H9 (cell line): ENCODE measurements around the gene RNU6-9. TPM values are rescaled to one million over a fixed set of nuclear protein-coding genes. Genes with fewer than 3 reads are reported as not detected.

Source experiments
- DNase-seq: peaks from one replicate; pipeline ENCODE4 v3.0.0-alpha.2; 2017
- H2AFZ ChIP-seq: one replicate; pipeline ENCODE4 v1.6.1; 2013; ENCODE audit warnings: mild to moderate bottlenecking, low read length, control low read depth, moderate library complexity
- H2AK5ac ChIP-seq: 2 replicates; pipeline ENCODE4 v1.6.1; 2013; ENCODE audit warnings: low read length, control low read depth, mixed read lengths; ENCODE audit not compliant: insufficient read length
- H2BK120ac ChIP-seq: one replicate; pipeline ENCODE4 v1.6.1; 2013; ENCODE audit warnings: low read depth, mild to moderate bottlenecking, low read length, control low read depth, inconsistent platforms; ENCODE audit not compliant: poor library complexity, severe bottlenecking
- H2BK12ac ChIP-seq: 2 replicates; pipeline ENCODE4 v1.6.1; 2013; ENCODE audit warnings: low read length, control low read depth, mixed read lengths, low read depth; ENCODE audit not compliant: insufficient read length
- H2BK15ac ChIP-seq: 2 replicates; pipeline ENCODE4 v1.6.1; 2013; ENCODE audit warnings: low read depth, low read length, control low read depth
- H2BK20ac ChIP-seq: one replicate; pipeline ENCODE4 v1.6.1; 2013; ENCODE audit warnings: low read depth, mild to moderate bottlenecking, low read length, control low read depth, inconsistent platforms; ENCODE audit not compliant: poor library complexity, severe bottlenecking
- H2BK5ac ChIP-seq: 2 replicates; pipeline ENCODE4 v1.6.1; 2013; ENCODE audit warnings: low read length, control low read depth, mixed read lengths; ENCODE audit not compliant: insufficient read length
- H3K14ac ChIP-seq: 2 replicates; pipeline ENCODE4 v1.6.1; 2013; ENCODE audit warnings: low read length, control low read depth; ENCODE audit not compliant: insufficient read depth
- H3K18ac ChIP-seq: 2 replicates; pipeline ENCODE4 v1.6.1; 2013; ENCODE audit warnings: low read depth, mild to moderate bottlenecking, mixed read lengths, low read length, control low read depth; ENCODE audit not compliant: insufficient read length
- H3K23ac ChIP-seq: 2 replicates; pipeline ENCODE4 v1.6.1; 2013; ENCODE audit warnings: low read length, control low read depth, mixed read lengths, low read depth; ENCODE audit not compliant: insufficient read length
- H3K23me2 ChIP-seq: 2 replicates; pipeline ENCODE4 v1.6.1; 2013; ENCODE audit warnings: low read depth, mild to moderate bottlenecking, mixed read lengths, low read length, control low read depth; ENCODE audit not compliant: insufficient read length, poor library complexity, severe bottlenecking
- H3K27ac ChIP-seq: 2 replicates; pipeline ENCODE4 v1.5.1; 2013; ENCODE audit warnings: low read length, control low read depth, mixed read lengths, low read depth; ENCODE audit not compliant: insufficient read length
- H3K27me3 ChIP-seq: 2 replicates; pipeline ENCODE4 v1.6.1; 2013; ENCODE audit warnings: low read length, control low read depth, inconsistent platforms; ENCODE audit not compliant: insufficient read depth
- H3K4ac ChIP-seq: 2 replicates; pipeline ENCODE4 v1.6.1; 2013; ENCODE audit warnings: low read depth, mild to moderate bottlenecking, control low read depth, inconsistent platforms, low read length, moderate library complexity
- H3K4me1 ChIP-seq: 2 replicates; pipeline ENCODE4 v1.6.1; 2013; ENCODE audit warnings: low read length, control low read depth, inconsistent platforms; ENCODE audit not compliant: insufficient read depth
- H3K4me2 ChIP-seq: 2 replicates; pipeline ENCODE4 v1.6.1; 2013; ENCODE audit warnings: low read length, control low read depth, mixed read lengths; ENCODE audit not compliant: insufficient read length, insufficient read depth
- H3K56ac ChIP-seq: 2 replicates; pipeline ENCODE4 v1.6.1; 2013; ENCODE audit warnings: low read depth, mild to moderate bottlenecking, mixed read lengths, low read length, control low read depth; ENCODE audit not compliant: insufficient read length
- H3K79me1 ChIP-seq: 2 replicates; pipeline ENCODE4 v1.6.1; 2013; ENCODE audit warnings: low read depth, mild to moderate bottlenecking, moderate library complexity, low read length, control low read depth, inconsistent platforms; ENCODE audit not compliant: insufficient read depth, poor library complexity, severe bottlenecking
- H3K79me2 ChIP-seq: 2 replicates; pipeline ENCODE4 v1.6.1; 2013; ENCODE audit warnings: low read length, control low read depth, inconsistent platforms; ENCODE audit not compliant: insufficient read depth
- H3K9ac ChIP-seq: 2 replicates; pipeline ENCODE4 v1.6.1; 2013; ENCODE audit warnings: low read length, control low read depth, mixed read lengths; ENCODE audit not compliant: insufficient read length; ENCODE audit errors: extremely low read depth
- H3K9me3 ChIP-seq: one replicate; pipeline ENCODE4 v1.6.1; 2013; ENCODE audit warnings: low read depth, low read length, inconsistent platforms; ENCODE audit not compliant: control insufficient read depth
- H3T11ph ChIP-seq: one replicate; pipeline ENCODE4 v1.6.1; 2013; ENCODE audit warnings: mild to moderate bottlenecking, low read length, control low read depth, inconsistent platforms
- H4K20me1 ChIP-seq: one replicate; pipeline ENCODE4 v1.6.1; 2013; ENCODE audit not compliant: control insufficient read depth, insufficient read length, insufficient read depth
- H4K5ac ChIP-seq: 2 replicates; pipeline ENCODE4 v1.6.1; 2013; ENCODE audit warnings: low read depth, mild to moderate bottlenecking, mixed read lengths, low read length, control low read depth; ENCODE audit not compliant: insufficient read length
- H4K8ac ChIP-seq: replicated peaks from 2 replicates; pipeline ENCODE4 v1.6.1; 2013; ENCODE audit warnings: low read length, control low read depth, mixed read lengths, low read depth; ENCODE audit not compliant: insufficient read length
- H4K91ac ChIP-seq: 2 replicates; pipeline ENCODE4 v1.6.1; 2013; ENCODE audit warnings: low read depth, mild to moderate bottlenecking, moderate library complexity, mixed read lengths, low read length, control low read depth; ENCODE audit not compliant: insufficient read length
- H3K27ac Mint-ChIP-seq, 3 experiments: 2 replicates in 2 of 3; 3 replicates in 1 of 3; pipeline ENCODE4 v1.8.0; 2020 to 2021; ENCODE audit warnings: mixed read lengths in 3 of 3, mild to moderate bottlenecking in 1 of 3, moderate library complexity in 1 of 3
- H3K27me3 Mint-ChIP-seq: 2 replicates; pipeline ENCODE4 v1.8.0; 2021; ENCODE audit warnings: low read depth, mild to moderate bottlenecking, moderate library complexity, mixed read lengths
- H3K36me3 Mint-ChIP-seq, 3 experiments: 2 replicates in 2 of 3; 3 replicates in 1 of 3; pipeline ENCODE4 v1.8.0; 2020 to 2021; ENCODE audit warnings: low read depth in 3 of 3, mixed read lengths in 3 of 3; ENCODE audit not compliant: insufficient read depth in 1 of 3
- H3K4me1 Mint-ChIP-seq, 2 experiments: 2 replicates each; pipeline ENCODE4 v1.8.0; 2020; ENCODE audit warnings: mixed read lengths in 2 of 2
- H3K4me3 Mint-ChIP-seq, 2 experiments: 2 replicates in 1 of 2; 3 replicates in 1 of 2; pipeline ENCODE4 v1.8.0; 2020 to 2021; ENCODE audit warnings: mild to moderate bottlenecking in 2 of 2, mixed read lengths in 2 of 2, moderate library complexity in 1 of 2
- H3K9me3 Mint-ChIP-seq, 2 experiments: 2 replicates in 1 of 2; 3 replicates in 1 of 2; pipeline ENCODE4 v1.8.0; 2020; ENCODE audit warnings: mild to moderate bottlenecking in 2 of 2, mixed read lengths in 2 of 2, moderate library complexity in 1 of 2
- CTCF ChIP-seq: fragments of 200-600 bp; sonication (generic); conservative IDR thresholded peaks from 3 replicates; pipeline ENCODE4 v1.8.0; 2021; ENCODE audit warnings: antibody characterized with exemption, mild to moderate bottlenecking
- WGBS: extraction: QIAGEN DNeasy Blood & Tissue Kit; methylation state at CpG from one replicate; pipeline ENCODE4 v1.1.7; 2013; ENCODE audit warnings: missing lambda C conversion rate, low lambda C conversion rate, mixed read lengths; ENCODE audit not compliant: insufficient read length; ENCODE audit errors: extremely low coverage; 5-methylcytosine and 5-hydroxymethylcytosine counted together
- total RNA-seq: library from RNA; stranded (reverse); gene quantifications from 2 replicates; pipeline ENCODE4 v1.2.1, GENCODE V29; 2021

The RNU6-9 gene
- total RNA-seq, 1 experiment from 2014 or later, result not detected

GRCh38 chr19:844546-844971, 48.7 kb upstream of the RNU6-9 start:
- no peak for DNase-seq
- Mint-ChIP-seq H3K4me1 (peaks cover 2 to 11% of the 10 kb centered on the region in 2 experiments; a peak in 2 of 4 replicates), H3K27ac (no peak overlapping the region), H3K9me3 (peaks cover 0 to 4% of the 10 kb centered on the region in 2 experiments; a peak in 2 of 5 replicates), H3K4me3 (peak overlapping the region; percentile 23 to 77; a peak in 4 of 5 replicates), H3K27me3 (peaks cover 60% of the 10 kb centered on the region), H3K36me3 (no peaks in the 10 kb centered on the region; a peak in 1 of 7 replicates)
- no peak overlapping the region for H3K23ac ChIP-seq
- no peaks in the 10 kb centered on the region for H4K20me1 ChIP-seq
- H3K9me3 ChIP-seq, result no peaks in the 10 kb centered on the region
- no peak overlapping the region for H3K56ac ChIP-seq
- no CpG with 5 or more reads among the region's 11 CpGs for WGBS
- no peaks in the 10 kb centered on the region for H3K79me2 ChIP-seq
- H3K4me1 ChIP-seq, result no peaks in the 10 kb centered on the region
- H3K14ac ChIP-seq, result no peak overlapping the region
- H3K23me2 ChIP-seq, result peaks cover 2% of the 10 kb centered on the region
- no peak for TF ChIP-seq CTCF
- no peak overlapping the region for H4K5ac ChIP-seq
- H4K91ac ChIP-seq, result no peak overlapping the region
- no peak overlapping the region for H3K27ac ChIP-seq
- no peak overlapping the region for H2BK20ac ChIP-seq
- H3K9ac ChIP-seq, result no peak overlapping the region
- H2BK5ac ChIP-seq, result no peak overlapping the region
- no peak overlapping the region for H3T11ph ChIP-seq
- no peak overlapping the region for H2AFZ ChIP-seq
- H2BK15ac ChIP-seq, result no peak overlapping the region
- no peak overlapping the region for H3K18ac ChIP-seq
- H3K79me1 ChIP-seq, result no peaks in the 10 kb centered on the region
- no peak overlapping the region for H2BK12ac ChIP-seq
- no peak overlapping the region for H3K4ac ChIP-seq
- H2AK5ac ChIP-seq, result no peak overlapping the region
- no peak overlapping the region for H4K8ac ChIP-seq
- H3K4me2 ChIP-seq, result no peak overlapping the region
- H3K27me3 ChIP-seq, result peaks cover 3% of the 10 kb centered on the region; the same call in 1 of the 2 replicates
- no peak overlapping the region for H2BK120ac ChIP-seq
